NCI-H748 (cell line): ENCODE data around the gene PABPC4L.
"Not testable (repeated sequence)": the region's sequence is repeated elsewhere in the genome, so short reads cannot be mapped to it uniquely, and the experiment has no call there.

ENCODE experiments used
- DNase-seq: peaks from one replicate; lab custom pipeline; 2025; ENCODE audit not compliant: unreplicated experiment; lab: John Stamatoyannopoulos, UW

PABPC4L gene

GRCh38 chr4:134201216-134202161 is at the start of gene PABPC4L:
Gene PABPC4L, minus strand, starts transcription at chr4:134201789. Its CDS starts 770 bp downstream, at chr4:134201019.
- peak; percentile 79 for DNase-seq

- no peak for DNase-seq
Observed at GRCh38 chr4:134251322-134251721, 49.7 kb upstream of the PABPC4L start.

GRCh38 chr4:134243742-134244713 is 42.4 kb upstream of the PABPC4L start:
- no peak for DNase-seq

GRCh38 chr4:134219043-134219442 is 17.5 kb upstream of the PABPC4L start:
- no peak for DNase-seq

GRCh38 chr4:134216411-134216810 is 14.8 kb upstream of the PABPC4L start:
- no peak for DNase-seq

GRCh38 chr4:134215620-134216344 is 14.2 kb upstream of the PABPC4L start:
- no peak for DNase-seq

- DNase-seq, result not testable (repeated sequence)
Observed at GRCh38 chr4:134207955-134208354, 6.4 kb upstream of the PABPC4L start.

- DNase-seq, result peak; percentile 9
Observed at GRCh38 chr4:134202166-134202956, 772 bp upstream of the PABPC4L start.

GRCh38 chr4:134200811-134201215 is 776 bp downstream of the PABPC4L start:
- peak; percentile 60 for DNase-seq

GRCh38 chr4:134189949-134190348 is 11.6 kb downstream of the PABPC4L start:
- no peak for DNase-seq

GRCh38 chr4:134189480-134189879 is 12.1 kb downstream of the PABPC4L start:
- no peak for DNase-seq

GRCh38 chr4:134178706-134179105 is 22.9 kb downstream of the PABPC4L start:
- no peak for DNase-seq

- no peak for DNase-seq
Observed at GRCh38 chr4:134174271-134174670, 27.3 kb downstream of the PABPC4L start.

- DNase-seq, result no peak
Observed at GRCh38 chr4:134160211-134160610, 41.4 kb downstream of the PABPC4L start.

GRCh38 chr4:134154097-134154496 is 47.5 kb downstream of the PABPC4L start:
- DNase-seq, result no peak

GRCh38 chr4:134147941-134148340 is 53.6 kb downstream of the PABPC4L start:
- DNase-seq, result no peak
